Activated naive CD4-positive, alpha-beta T cell (primary cell): ENCODE results near the gene RAI14.
"Not testable (repeated sequence)": the region's sequence is repeated elsewhere in the genome, so short reads cannot be mapped to it uniquely, and the experiment has no call there.

Experiments
- DNase-seq, 4 experiments: peaks; one replicate each; lab custom pipeline; 2025; lab: John Stamatoyannopoulos, UW

The RAI14 gene

GRCh38 chr5:34822956-34823715, 167.0 kb downstream of the RAI14 start:
- DNase-seq: no peak

- DNase-seq: no peak
Measured at GRCh38 chr5:34826347-34826746, 170.2 kb downstream of the RAI14 start.

DNA sequence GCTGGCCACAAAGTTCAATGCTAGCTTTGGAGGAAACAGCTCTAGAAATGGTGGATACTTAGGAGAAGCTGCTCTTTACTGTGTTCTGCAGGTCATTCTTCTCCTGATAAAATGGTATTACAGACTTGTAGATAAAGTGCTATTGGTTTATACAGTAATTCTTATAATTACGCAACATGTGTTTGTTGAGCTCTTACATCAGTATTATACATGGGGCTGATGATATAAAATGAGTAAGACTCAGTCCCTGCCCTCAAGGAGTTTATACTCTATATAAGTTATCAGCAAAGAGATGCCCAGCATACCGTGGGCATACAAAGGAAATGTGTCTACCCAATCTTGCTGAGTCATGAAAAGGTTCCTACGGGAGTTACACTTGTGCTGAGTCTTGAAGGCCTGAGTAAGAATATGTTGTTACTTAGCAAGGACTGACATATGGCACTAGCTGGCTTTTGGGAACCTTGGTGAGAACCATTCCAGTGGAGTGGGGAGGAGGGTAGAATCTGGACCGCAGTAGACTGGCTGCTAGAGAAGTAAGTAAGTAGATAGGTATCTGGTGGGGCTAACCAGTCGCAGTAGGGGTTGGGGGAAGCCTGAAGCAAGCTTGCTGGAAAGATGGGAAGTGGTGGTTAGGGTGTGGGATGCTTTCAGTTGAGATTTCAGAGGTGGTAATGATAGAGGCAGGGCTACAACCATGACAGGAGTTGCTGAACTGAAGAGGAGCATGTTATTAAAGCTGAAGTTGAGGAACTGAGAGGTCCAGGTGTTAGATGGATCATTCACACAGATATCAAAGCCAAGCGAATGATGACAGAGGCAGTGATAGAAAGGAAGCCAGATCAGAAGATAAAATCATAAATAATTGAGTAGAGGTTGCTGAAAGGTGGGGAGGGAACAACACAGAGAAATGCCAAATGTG, 171.7 kb downstream of the RAI14 start:
- DNase-seq: no peak

GRCh38 chr5:34830827-34831226, 174.7 kb downstream of the RAI14 start:
- DNase-seq: not testable (repeated sequence)

- DNase-seq: no peak
Measured at GRCh38 chr5:34831303-34831702, 175.2 kb downstream of the RAI14 start.

DNA sequence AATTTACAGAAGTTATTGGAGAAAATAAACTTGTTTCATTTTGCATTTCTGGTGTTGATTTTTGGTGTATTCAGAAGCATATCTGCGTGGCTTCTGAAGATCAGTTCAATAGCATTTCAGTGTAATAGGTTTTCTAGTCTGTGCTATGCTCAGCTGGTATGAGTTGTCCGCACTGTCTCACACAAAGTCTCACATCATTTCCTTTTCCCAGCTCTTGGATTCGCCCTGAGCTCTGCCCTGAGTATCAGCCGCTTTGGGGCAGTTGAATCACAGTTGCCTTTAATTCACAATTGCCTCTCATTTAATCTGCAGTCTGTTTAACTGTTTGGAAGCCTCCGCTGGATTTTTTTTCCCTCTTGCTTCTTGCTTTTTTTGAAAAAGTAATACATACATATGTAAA, 176.4 kb downstream of the RAI14 start:
- DNase-seq: no peak

DNA sequence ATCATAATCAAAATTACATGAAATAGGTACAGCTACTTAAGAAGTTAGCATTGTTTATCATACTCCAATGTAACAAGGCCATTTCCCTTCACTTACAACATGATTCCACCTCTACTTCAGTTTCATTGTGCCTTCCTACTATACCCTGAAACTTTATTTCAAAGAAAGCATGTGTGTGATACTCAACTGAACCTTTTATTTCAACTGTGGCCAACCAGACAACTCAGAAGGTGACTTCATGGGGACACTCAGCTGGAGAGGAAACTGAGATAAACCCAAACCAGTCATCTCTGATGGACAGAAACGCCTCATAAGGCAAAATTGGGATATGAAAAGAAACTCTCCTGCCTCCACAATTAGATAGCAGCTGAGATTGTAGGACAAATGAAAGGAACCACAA, 177.0 kb downstream of the RAI14 start:
- no peak for DNase-seq

GRCh38 chr5:34833976-34834793, 178.1 kb downstream of the RAI14 start:
- DNase-seq: no peak

- DNase-seq: no peak
Measured at GRCh38 chr5:34834794-34835089, 178.6 kb downstream of the RAI14 start.

- no peak for DNase-seq
Measured at GRCh38 chr5:34835664-34836063, 179.5 kb downstream of the RAI14 start.

GRCh38 chr5:34838785-34839714, 182.9 kb downstream of the RAI14 start, which contains the start of gene TTC23L:
TTC23L (plus strand) TSS chr5:34839164; CDS start chr5:34840672, 1,508 bp downstream.
- peak; percentile 63 to 84 (median 74) for DNase-seq

GRCh38 chr5:34841816-34842215, 185.7 kb downstream of the RAI14 start:
- no peak for DNase-seq

- no peak for DNase-seq
Measured at GRCh38 chr5:34842554-34842953, 186.4 kb downstream of the RAI14 start.

DNA sequence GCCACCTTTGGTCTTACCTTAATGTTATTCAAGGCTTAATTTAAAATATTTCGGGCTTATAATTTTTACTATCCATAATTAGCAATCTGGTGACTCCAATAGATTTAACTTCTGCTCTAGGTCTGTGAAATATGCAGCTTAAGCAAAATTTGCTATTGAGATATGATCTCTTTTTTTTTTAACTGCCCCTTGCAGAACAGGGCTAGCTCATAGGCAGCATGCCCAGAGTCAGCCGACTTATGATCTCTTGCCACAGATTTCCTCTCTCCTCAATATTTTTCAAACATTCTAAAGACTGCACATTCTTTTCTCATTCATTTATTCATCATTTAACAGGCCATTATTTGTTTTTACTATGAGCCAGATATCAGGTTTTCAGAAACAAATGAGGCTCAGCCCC, 187.4 kb downstream of the RAI14 start:
- DNase-seq: no peak

DNA sequence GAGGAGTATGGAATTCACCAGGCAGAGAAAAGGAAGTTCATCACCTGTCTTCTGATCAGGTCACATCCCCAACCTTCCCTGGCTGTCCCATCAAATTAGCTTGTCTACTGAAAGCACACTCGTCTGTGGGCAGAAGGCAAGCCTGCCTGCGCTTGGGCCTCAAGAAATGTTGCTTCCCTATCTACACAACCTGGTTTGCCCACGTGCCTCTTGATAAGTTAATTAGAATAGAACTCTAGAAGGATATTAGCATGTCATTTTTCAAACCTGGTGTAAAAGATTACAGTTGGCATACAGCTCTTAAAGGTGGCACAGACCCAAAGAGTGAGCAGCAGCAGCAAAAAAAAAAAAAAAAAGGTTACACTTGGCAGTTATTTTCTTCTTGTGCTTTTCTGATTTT, 188.0 kb downstream of the RAI14 start:
- no peak for DNase-seq

- DNase-seq: no peak
Measured at GRCh38 chr5:34844999-34845398, 188.9 kb downstream of the RAI14 start.

GRCh38 chr5:34847056-34847455, 190.9 kb downstream of the RAI14 start:
- no peak for DNase-seq

DNA sequence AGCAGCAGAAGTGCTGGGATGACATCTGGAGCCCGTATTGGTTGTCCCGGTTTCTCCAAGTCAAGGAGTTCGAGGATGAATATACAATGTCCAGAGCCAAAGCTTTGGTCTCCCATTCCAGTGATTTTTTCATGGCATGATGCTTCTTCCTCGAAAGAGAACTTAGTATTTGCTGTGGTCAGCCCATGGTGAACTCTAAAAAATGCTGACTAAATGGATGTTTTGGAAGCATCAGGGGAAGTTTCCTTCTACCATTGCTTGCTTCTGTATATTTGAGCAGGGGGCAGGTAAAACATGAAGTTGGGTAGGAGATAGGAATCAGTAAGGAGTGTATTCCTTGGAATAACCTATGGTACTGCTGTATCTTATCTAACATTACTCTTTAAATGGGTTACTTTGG, 191.4 kb downstream of the RAI14 start:
- no peak for DNase-seq

DNA sequence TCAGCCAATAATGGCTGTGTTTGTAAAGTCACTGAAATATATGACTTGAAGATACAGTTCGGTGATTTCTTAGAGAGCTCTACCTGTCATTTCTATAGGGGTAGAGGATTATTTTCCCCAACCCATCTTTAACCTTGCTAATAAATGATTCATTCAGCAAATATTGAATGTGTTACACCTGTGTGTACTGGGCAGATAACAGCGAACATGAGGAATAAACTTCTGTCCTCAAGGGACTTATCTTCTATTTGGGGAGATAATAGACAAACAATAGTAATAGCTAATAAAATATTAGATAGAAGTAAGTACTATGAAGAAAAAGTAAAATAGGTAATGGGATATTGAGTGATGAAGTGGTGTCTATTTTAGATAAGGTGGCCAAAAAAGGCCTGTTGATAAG, 192.1 kb downstream of the RAI14 start:
- no peak for DNase-seq

- DNase-seq: no peak
Measured at GRCh38 chr5:34849253-34849652, 193.1 kb downstream of the RAI14 start.

DNA sequence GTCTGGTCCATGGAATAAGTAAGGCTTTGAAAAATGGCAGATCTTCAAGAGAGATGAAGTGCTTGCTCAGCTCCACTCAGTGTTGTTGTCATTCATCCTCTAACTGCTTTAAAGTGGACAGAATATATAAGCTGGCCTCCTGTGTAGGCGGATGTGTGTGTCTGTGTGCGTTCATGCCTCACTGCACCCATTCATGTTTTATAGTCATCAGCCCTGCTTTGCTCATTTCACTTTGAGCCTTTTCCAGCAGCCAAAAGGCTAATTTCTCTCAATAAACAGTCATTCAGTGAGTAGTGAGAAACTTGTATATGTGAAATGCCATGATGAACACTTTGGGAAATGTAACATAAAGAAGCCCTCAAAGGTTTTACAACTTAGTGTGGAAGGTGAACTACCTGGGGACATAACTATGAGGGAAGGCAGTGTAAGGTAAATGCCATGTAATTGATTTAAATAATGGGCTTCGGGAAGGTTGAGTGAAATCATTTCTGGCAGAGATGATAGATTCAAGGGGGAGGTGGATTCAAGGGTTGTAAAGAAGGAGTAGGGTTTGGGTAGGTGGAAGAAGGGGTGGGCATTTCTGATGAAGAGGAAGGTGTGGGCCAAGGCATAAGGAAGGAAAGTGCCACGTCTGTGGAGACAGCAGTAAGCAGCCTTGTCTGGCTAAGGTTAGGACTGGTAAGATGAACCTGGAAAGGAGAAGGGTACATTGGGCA, 198.5 kb downstream of the RAI14 start:
- no peak for DNase-seq
